Chondrocyte (in vitro differentiated cells): ENCODE results near the gene SASH1. TPM values are rescaled to one million over a fixed set of nuclear protein-coding genes. Genes with fewer than 3 reads are reported as not detected.

Experiments
- DNase-seq: peaks from one replicate; pipeline ENCODE4 v3.0.0; 2021; ENCODE audit warnings: mixed read lengths, low spot score
- H3K27ac Mint-ChIP-seq: one replicate; pipeline ENCODE4 v1.8.0; 2021; ENCODE audit warnings: mild to moderate bottlenecking, moderate library complexity, mixed read lengths; ENCODE audit not compliant: unreplicated experiment
- H3K27me3 Mint-ChIP-seq: 2 replicates; pipeline ENCODE4 v1.8.0; 2021; ENCODE audit warnings: low read depth, mixed read lengths
- H3K36me3 Mint-ChIP-seq: 2 replicates; pipeline ENCODE4 v1.8.0; 2021; ENCODE audit warnings: low read depth, mixed read lengths
- H3K4me1 Mint-ChIP-seq: 2 replicates; pipeline ENCODE4 v1.8.0; 2021; ENCODE audit warnings: low read depth, mild to moderate bottlenecking, mixed read lengths
- H3K4me3 Mint-ChIP-seq: one replicate; pipeline ENCODE4 v1.8.0; 2021; ENCODE audit warnings: mild to moderate bottlenecking, moderate library complexity, mixed read lengths; ENCODE audit not compliant: unreplicated experiment
- H3K9me3 Mint-ChIP-seq: 2 replicates; pipeline ENCODE4 v1.8.0; 2021; ENCODE audit warnings: low read depth, mixed read lengths
- CTCF ChIP-seq: fragments of 200-600 bp; sonication (generic); IDR thresholded peaks from 2 replicates; pipeline ENCODE4 v1.5.0; 2021; ENCODE audit warnings: antibody characterized with exemption, mild to moderate bottlenecking, moderate library complexity
- total RNA-seq: library from RNA; stranded (reverse); gene quantifications from 3 replicates; pipeline ENCODE4 v1.2.1, GENCODE V29; 2021

SASH1 gene
- total RNA-seq, 1 donor from 2014 or later, result 82.9 TPM

- H3K27ac Mint-ChIP-seq, result no peak overlapping the region
- peaks cover 48% of the 10 kb centered on the region for H3K4me1 Mint-ChIP-seq
- no peaks in the 10 kb centered on the region for H3K27me3 Mint-ChIP-seq
- DNase-seq, result no peak
- H3K36me3 Mint-ChIP-seq, result no peaks in the 10 kb centered on the region
- no peak overlapping the region for H3K4me3 Mint-ChIP-seq
- H3K9me3 Mint-ChIP-seq, result no peaks in the 10 kb centered on the region
- no peak for TF ChIP-seq CTCF
These were observed 33.3 kb upstream of the SASH1 start for GRCh38 chr6:148309301-148309700.

GRCh38 chr6:148311966-148312669 is 30.5 kb upstream of the SASH1 start:
- peaks cover 41% of the 10 kb centered on the region for H3K4me1 Mint-ChIP-seq
- H3K36me3 Mint-ChIP-seq, result no peaks in the 10 kb centered on the region
- H3K27me3 Mint-ChIP-seq, result no peaks in the 10 kb centered on the region
- H3K27ac Mint-ChIP-seq, result no peak overlapping the region
- H3K9me3 Mint-ChIP-seq, result no peaks in the 10 kb centered on the region
- TF ChIP-seq CTCF, result no peak
- DNase-seq, result no peak
- H3K4me3 Mint-ChIP-seq, result no peak overlapping the region

- H3K4me3 Mint-ChIP-seq, result no peak overlapping the region
- H3K27ac Mint-ChIP-seq, result peak overlapping the region; percentile 41
- no peak for TF ChIP-seq CTCF
- no peaks in the 10 kb centered on the region for H3K36me3 Mint-ChIP-seq
- H3K9me3 Mint-ChIP-seq, result no peaks in the 10 kb centered on the region
- H3K4me1 Mint-ChIP-seq, result peaks cover 51% of the 10 kb centered on the region
- no peaks in the 10 kb centered on the region for H3K27me3 Mint-ChIP-seq
- DNase-seq, result no peak
These were observed 29.1 kb upstream of the SASH1 start for GRCh38 chr6:148313488-148313887.

GRCh38 chr6:148316308-148316707 is 26.3 kb upstream of the SASH1 start:
- no peak overlapping the region for H3K4me3 Mint-ChIP-seq
- no peaks in the 10 kb centered on the region for H3K27me3 Mint-ChIP-seq
- H3K9me3 Mint-ChIP-seq, result no peaks in the 10 kb centered on the region
- DNase-seq, result no peak
- H3K27ac Mint-ChIP-seq, result no peak overlapping the region
- H3K4me1 Mint-ChIP-seq, result peaks cover 51% of the 10 kb centered on the region
- no peak for TF ChIP-seq CTCF
- H3K36me3 Mint-ChIP-seq, result peaks cover 6% of the 10 kb centered on the region

- Mint-ChIP-seq H3K4me3 (no peak overlapping the region), H3K27ac (peak overlapping the region; percentile 39), H3K4me1 (peaks cover 47% of the 10 kb centered on the region), H3K36me3 (peaks cover 8% of the 10 kb centered on the region), H3K9me3 (no peaks in the 10 kb centered on the region), H3K27me3 (no peaks in the 10 kb centered on the region)
- no peak for DNase-seq
- TF ChIP-seq CTCF, result no peak
These were observed 25.6 kb upstream of the SASH1 start for GRCh38 chr6:148317051-148317450.
